ENCODE measurements around the gene RAE1.

RAE1 gene

GRCh38 chr20:57396984-57397692, 46.1 kb downstream of the RAE1 start:
- DNase-seq (ENCODE audit: extremely low spot score, insufficient read length, low read depth) (no peak), FAIRE-seq (peak; percentile 65)

DNA sequence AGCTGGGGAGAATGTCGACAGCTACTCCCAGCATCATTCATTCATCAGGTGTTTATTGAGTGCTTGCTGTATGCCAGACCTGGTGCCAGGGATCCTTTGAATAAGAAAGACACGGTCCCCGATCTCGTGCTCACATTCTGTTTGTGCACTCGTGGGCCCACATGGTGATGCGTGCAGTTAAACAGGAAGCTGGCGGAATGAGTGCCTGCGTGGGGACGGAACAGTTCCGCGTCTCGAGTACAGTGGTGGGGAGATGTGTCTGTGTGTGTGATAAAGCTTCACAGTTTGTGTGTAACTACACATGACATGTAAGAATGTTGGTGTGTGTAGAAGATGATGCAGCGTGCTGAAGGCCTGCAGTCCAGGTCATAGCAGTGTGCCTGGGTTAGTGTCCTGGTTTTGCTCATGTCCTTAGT, 46.6 kb downstream of the RAE1 start:
- DNase-seq (ENCODE audit: extremely low spot score, insufficient read length, low read depth) (no peak), FAIRE-seq (no peak)

GRCh38 chr20:57398231-57398821, 47.3 kb downstream of the RAE1 start:
- DNase-seq (ENCODE audit: extremely low spot score, insufficient read length, low read depth): peak; percentile 72
- peak; percentile 95 for FAIRE-seq

GRCh38 chr20:57398901-57399535, 48.0 kb downstream of the RAE1 start:
- FAIRE-seq (no peak), DNase-seq (ENCODE audit: extremely low spot score, insufficient read length, low read depth) (no peak)

GRCh38 chr20:57399587-57400155, 48.6 kb downstream of the RAE1 start:
- DNase-seq (ENCODE audit: extremely low spot score, insufficient read length, low read depth): no peak
- FAIRE-seq: peak; percentile 98

DNA sequence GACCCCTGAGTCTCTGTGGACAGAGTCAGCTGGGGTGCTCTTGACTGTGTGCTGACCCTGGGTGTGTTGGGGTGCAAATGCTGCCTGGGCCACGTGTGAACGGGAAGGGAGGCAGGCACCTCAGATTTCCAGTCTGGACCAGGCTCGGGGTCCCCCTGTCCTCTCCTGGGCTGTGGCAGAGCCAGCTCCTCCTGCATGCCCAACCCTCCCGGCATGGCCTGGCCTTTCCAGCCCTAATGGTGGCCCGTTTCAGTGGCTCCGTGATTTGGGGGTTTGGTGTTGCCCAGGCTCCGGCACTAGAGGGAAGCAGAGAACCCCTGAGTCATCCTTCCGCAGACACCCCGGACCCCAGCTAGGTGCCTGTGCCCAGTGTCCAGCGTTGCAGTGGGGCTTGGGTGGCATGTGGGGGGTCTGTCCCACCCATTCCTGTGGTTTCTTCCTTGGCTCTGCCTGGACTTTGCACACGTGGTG, 49.2 kb downstream of the RAE1 start:
- FAIRE-seq: peak; percentile 39

DNA sequence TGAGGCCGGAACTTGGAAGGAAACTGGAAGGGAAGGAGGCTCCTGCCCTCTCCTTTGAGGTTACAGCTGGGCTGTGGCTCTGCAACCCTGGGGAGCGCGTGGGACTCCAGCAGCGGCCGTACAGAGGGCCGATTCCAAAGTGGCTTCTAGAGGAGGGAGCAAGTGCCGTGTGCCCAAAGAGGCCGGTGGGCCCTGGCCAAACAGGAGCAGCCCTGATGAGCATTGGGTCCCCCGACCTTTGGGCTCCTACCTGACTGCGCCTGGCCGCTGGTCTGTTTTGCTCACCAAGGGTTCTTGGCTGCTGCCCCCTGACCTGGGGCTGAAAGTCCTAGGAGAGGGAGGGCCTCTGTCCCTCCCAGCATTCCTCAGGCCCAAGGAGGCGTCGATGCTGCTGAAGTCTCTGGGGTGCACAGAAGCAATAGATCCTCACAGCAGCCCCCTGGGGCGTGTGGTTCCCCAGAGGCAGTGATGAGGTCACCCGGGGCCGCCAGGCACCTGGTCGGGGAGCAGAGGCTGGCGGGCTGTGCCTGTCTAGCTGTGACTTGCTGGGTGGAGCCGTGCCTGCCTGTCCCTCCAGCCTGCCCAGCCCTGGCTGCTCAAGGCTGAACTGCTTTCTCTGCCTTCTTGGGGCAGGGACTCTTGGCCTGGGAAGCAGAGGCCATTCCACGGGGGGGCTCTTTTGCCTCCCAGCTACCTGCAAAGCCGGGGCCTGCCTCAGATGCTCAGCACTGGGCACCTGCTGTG, 49.9 kb downstream of the RAE1 start:
- DNase-seq (ENCODE audit: extremely low spot score, insufficient read length, low read depth): no peak
- FAIRE-seq: peak; percentile 68

More for the DNA sequence above, 49.2 kb downstream of the RAE1 start:
- DNase-seq (ENCODE audit: extremely low spot score, insufficient read length, low read depth): no peak

DNA sequence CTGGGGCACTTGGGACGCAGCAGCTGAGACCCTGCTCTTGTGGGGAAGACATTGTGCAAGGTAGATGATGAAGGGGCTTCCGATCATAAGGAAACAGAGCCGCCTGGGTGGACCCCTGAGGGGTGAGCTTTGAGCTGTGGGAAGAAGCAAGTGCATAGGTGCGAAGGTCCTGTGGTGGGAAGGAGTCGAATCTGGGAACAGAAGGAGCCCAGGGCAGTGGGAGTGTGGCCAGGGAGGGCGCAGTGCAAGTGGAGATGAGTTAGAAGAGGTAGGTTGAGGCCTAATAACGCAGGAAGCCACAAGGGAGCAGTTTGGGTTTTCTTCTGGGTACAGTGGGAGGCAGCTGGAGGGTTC, 50.5 kb downstream of the RAE1 start:
- DNase-seq (ENCODE audit: extremely low spot score, insufficient read length, low read depth) (no peak), FAIRE-seq (no peak)

DNA sequence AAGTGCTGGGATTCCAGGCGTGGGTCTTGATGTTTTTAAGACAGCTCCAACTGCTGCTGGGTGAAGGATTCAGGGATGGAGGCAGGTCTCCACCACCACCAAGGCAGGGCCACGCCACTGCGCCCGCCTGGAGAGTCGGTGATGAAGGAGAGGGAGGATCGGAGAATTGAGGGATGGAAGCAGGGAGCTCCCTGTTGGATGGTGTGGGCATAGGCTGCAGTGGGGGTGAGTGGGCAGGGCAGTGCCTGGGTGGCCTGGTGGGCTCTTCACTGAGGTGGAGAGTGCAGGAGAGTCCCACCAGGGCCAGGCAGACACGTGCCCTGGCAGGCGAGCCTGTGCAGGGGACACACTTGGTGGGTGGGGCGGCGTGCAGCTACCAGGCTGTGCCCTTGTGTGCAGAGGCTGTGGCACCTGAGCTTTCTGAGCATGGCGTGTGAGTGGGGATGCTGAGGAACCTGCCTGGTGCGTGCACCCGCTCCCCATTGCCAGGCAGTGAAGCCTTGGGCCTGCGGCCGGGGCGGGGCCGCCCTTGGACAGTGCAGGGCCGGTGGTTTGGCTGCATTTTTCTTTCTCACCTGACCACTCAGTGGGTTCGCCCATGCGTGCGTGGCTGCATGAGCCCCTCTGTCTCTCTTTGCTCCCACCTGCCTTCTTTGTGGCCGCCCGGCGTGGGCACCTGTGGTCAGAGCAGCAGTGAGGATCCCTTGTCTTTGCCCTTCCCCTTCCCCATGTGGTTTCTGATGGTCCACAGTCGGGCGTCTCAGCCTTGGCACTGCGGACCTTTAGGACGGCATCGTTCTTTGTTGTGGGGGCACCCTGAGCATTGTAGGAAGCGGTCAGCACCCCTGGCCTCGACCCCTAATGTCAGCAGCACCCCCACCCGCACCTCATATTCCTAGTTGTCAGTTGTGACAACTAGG, 51.4 kb downstream of the RAE1 start:
- FAIRE-seq: no peak
- no peak for DNase-seq (ENCODE audit: extremely low spot score, insufficient read length, low read depth)

- DNase-seq (ENCODE audit: extremely low spot score, insufficient read length, low read depth) (no peak), FAIRE-seq (no peak)
Observed at GRCh38 chr20:57403216-57403615, 52.2 kb downstream of the RAE1 start.

- FAIRE-seq (no peak), DNase-seq (ENCODE audit: extremely low spot score, insufficient read length, low read depth) (no peak)
Observed at GRCh38 chr20:57404006-57404405, 53.0 kb downstream of the RAE1 start.

DNA sequence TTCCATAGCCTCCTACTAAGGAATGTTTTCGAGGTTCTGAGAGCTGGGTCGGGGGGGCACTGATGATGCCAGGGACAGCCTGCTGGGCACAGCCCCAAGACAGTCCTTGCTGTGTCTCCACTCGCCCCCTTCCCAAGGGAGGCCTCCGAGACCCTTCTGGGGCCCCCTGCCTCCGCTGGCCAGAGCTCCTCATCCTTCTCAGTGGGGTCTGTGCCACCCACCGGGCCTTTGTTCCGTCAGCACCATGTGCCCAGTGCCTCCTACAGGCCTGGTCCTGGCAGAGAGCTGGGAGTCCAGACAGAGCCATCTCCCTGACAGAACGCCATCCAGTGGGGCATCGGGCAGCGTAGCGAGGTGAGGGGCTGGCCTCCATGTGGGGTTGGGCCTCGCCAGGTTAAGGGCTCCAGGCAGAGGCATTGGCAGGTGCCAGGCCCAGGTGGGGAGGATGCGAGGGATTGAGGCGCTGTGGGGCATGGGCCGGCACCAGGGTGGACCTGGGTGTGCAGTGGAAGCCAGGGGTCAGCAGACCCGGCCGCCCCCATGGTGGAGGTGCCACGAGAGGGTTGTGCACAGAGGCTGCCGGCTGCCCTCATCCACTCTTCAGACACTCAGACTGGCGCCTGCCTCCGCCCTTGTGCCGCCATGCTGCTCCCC, 53.5 kb downstream of the RAE1 start:
- no peak for FAIRE-seq

GRCh38 chr20:57405236-57406016, 54.4 kb downstream of the RAE1 start:
- FAIRE-seq: no peak
- no peak for DNase-seq (ENCODE audit: extremely low spot score, insufficient read length, low read depth)

More for the DNA sequence above, 53.5 kb downstream of the RAE1 start:
- DNase-seq (ENCODE audit: extremely low spot score, insufficient read length, low read depth): no peak

DNA sequence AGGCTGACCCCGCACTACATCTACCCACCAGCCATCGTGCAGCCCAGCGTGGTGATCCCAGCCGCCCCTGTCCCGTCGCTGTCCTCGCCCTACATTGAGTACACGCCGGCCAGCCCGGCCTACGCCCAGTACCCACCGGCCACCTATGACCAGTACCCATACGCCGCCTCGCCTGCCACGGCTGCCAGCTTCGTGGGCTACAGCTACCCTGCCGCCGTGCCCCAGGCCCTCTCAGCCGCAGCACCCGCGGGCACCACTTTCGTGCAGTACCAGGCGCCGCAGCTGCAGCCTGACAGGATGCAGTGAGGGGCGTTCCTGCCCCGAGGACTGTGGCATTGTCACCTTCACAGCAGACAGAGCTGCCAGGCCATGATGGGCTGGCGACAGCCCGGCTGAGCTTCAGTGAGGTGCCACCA, 56.5 kb downstream of the RAE1 start:
- no peak for DNase-seq (ENCODE audit: extremely low spot score, insufficient read length, low read depth)
- no peak for FAIRE-seq

DNA sequence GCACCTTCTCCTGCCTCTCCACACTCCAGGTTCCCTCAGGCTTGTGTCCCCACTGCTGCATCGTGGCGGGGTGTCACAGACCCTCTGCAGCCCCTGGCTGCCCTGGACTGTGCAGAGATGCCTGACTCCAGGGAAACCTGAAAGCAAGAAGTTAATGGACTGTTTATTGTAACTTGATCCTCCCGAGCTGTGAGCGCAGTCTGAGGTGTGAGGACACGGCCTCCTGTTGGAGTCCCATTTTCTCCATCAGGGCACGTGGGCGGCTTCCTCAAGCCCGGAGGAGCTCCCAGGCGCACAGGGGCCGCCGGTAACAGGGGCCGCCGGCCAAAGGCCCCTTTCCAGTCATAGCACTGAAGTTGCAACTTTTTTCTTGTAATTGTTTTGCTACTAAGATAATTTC, 57.1 kb downstream of the RAE1 start:
- no peak for FAIRE-seq
- no peak for DNase-seq (ENCODE audit: extremely low spot score, insufficient read length, low read depth)

- FAIRE-seq (no peak), DNase-seq (ENCODE audit: extremely low spot score, insufficient read length, low read depth) (no peak)
Observed at GRCh38 chr20:57408536-57409233, 57.6 kb downstream of the RAE1 start.

DNA sequence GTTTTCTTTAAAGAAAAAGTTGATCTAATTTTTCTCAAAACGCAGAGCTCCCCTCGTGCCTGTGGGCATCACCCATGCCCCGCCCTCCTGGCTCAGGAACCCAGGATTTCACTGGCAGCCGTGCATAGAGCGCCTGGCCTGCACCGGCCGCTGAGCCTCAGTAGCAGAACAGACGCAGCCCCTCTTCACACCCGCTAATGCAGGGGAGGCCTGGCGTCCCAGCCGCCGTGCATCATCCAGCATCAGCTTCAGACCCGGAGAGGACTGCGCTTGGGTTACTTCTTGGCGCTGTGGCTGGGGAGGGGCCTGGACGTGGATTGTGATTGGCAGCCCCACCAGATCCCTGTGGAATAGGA, 58.2 kb downstream of the RAE1 start:
- FAIRE-seq (no peak), DNase-seq (ENCODE audit: extremely low spot score, insufficient read length, low read depth) (no peak)
